ENCODE measurements around the gene PGLYRP4. TPM values are rescaled to one million over a fixed set of nuclear protein-coding genes. Genes with fewer than 3 reads are reported as not detected.

Gene PGLYRP4
- total RNA-seq, 1 donor from 2014 or later, result not detected

DNA sequence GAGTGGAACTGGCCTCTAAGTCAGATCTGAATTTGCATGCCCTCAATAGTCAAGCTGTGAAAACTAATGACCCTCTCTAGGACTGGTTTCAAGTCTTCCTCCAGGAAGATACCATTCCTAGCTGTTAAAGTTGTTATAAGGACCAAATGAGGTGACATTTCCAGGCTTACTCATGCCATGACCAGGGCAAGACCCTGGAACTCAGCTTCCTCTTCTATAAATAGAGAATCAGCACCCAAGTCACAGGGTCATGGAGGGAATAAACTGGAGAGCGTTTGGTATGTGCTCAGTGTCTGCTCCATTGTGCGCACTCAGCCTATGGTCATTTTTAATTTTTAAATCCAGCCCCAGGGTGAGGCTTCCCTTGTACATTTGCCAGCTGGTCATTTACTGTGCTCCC, 11.5 kb upstream of the PGLYRP4 start:
- TF ChIP-seq, protein P1, sequence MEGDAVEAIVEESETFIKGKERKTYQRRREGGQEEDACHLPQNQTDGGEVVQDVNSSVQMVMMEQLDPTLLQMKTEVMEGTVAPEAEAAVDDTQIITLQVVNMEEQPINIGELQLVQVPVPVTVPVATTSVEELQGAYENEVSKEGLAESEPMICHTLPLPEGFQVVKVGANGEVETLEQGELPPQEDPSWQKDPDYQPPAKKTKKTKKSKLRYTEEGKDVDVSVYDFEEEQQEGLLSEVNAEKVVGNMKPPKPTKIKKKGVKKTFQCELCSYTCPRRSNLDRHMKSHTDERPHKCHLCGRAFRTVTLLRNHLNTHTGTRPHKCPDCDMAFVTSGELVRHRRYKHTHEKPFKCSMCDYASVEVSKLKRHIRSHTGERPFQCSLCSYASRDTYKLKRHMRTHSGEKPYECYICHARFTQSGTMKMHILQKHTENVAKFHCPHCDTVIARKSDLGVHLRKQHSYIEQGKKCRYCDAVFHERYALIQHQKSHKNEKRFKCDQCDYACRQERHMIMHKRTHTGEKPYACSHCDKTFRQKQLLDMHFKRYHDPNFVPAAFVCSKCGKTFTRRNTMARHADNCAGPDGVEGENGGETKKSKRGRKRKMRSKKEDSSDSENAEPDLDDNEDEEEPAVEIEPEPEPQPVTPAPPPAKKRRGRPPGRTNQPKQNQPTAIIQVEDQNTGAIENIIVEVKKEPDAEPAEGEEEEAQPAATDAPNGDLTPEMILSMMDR (IDR thresholded peaks at IDR 0.05; ENCODE audit: unreplicated experiment), result no peak
- Mint-ChIP-seq H3K36me3 (ENCODE audit: insufficient read depth) (no peaks in the 10 kb centered on the region), H3K27me3 (peaks cover 10% of the 10 kb centered on the region), H3K27ac (no peak overlapping the region), H3K9me3 (ENCODE audit: low read depth) (no peaks in the 10 kb centered on the region), H3K4me1 (ENCODE audit: low read depth) (peaks cover 4% of the 10 kb centered on the region), H3K4me3 (ENCODE audit: low read depth) (no peak overlapping the region)
- DNase-seq (ENCODE audit: low spot score, unreplicated experiment), result no peak

DNA sequence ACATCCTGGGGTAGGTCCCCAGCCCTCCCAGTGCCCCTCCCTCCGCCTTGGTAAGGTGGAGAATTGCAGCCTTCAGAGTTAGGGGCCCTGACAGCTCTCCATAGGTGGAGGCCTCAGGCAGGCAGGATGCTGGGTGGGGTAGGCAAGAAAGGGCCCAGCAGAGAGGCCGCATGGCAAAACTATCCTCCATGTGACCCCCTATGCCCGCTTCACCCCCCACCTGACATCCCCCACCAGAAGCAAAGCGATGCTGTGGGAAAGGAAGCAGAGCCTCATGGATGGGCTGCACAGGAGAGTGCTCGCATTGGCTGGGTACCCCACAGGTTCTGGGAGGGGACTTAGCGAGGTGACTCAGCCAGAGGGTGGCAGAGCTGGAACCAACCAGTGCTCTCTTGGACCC, 10.6 kb upstream of the PGLYRP4 start:
- H3K4me3 Mint-ChIP-seq (ENCODE audit: low read depth), result no peak overlapping the region
- TF ChIP-seq, protein P1 (IDR thresholded peaks at IDR 0.05; ENCODE audit: unreplicated experiment), result no peak
- H3K27me3 Mint-ChIP-seq, result peaks cover 10% of the 10 kb centered on the region
- H3K36me3 Mint-ChIP-seq (ENCODE audit: insufficient read depth), result no peaks in the 10 kb centered on the region
- no peaks in the 10 kb centered on the region for H3K9me3 Mint-ChIP-seq (ENCODE audit: low read depth)
- no peak overlapping the region for H3K27ac Mint-ChIP-seq
- peaks cover 4% of the 10 kb centered on the region for H3K4me1 Mint-ChIP-seq (ENCODE audit: low read depth)
- DNase-seq (ENCODE audit: low spot score, unreplicated experiment), result no peak

DNA sequence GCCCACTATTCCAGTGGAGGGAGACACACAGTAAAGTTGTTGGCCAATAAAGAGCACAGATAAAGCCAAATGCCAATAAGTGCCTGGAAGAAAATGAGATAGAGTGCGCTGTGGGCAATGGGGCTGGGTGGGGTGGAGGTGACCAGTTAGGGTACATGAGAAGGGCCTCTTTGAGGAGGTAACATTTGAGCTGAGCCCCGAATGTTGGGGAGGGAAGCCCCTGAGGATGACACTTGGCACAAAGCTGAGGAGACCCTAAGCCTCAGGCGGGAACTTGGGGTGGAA, 10.0 kb upstream of the PGLYRP4 start:
- no peaks in the 10 kb centered on the region for H3K36me3 Mint-ChIP-seq (ENCODE audit: insufficient read depth)
- H3K9me3 Mint-ChIP-seq (ENCODE audit: low read depth), result no peaks in the 10 kb centered on the region
- H3K27me3 Mint-ChIP-seq, result peaks cover 10% of the 10 kb centered on the region
- no peak overlapping the region for H3K27ac Mint-ChIP-seq
- no peak for DNase-seq (ENCODE audit: low spot score, unreplicated experiment)
- TF ChIP-seq, protein P1 (IDR thresholded peaks at IDR 0.05; ENCODE audit: unreplicated experiment), result no peak
- no peak overlapping the region for H3K4me3 Mint-ChIP-seq (ENCODE audit: low read depth)
- peaks cover 4% of the 10 kb centered on the region for H3K4me1 Mint-ChIP-seq (ENCODE audit: low read depth)

DNA sequence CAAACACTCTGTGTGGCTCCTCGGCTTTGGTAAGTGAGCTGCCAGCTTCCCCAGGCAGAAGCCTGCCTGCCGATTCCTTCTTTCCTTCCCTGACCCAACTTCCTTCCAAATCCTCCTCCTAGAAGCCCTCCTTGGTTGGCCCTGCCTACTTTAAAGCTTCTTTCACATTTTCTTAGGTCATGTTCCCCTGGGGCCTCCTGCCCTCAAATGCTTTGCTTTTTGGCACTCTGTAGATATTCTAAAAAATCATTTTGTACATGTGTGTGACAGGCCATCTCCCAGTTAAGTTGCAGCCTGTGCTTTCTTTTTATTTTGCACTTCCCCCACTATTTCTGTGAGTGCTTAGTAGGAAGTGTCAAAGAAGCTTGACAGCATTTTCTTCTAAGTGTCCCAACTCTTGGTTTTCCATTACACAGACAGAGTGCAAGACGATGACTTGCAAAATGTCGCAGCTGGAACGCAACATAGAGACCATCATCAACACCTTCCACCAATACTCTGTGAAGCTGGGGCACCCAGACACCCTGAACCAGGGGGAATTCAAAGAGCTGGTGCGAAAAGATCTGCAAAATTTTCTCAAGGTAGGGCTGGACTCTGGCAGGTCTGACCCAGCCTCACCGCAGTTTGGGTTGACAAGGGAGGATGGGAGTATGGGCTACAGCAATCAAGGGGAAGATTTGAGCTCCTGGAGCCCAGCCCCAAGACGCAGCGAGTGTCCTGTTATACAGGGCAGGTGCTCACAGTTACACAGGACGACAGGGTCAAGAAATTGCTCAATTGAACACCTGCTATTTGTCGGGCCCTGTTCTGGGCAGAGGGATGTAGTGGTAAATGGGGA, 9.4 kb upstream of the PGLYRP4 start, which contains the start of gene S100A9:
Gene S100A9, plus strand, starts transcription at position 2 of the 838 bp plus-strand sequence. Its CDS starts 430 bp downstream, at position 432.
- no peak for DNase-seq (ENCODE audit: low spot score, unreplicated experiment)
- no peaks in the 10 kb centered on the region for H3K9me3 Mint-ChIP-seq (ENCODE audit: low read depth)
- H3K4me1 Mint-ChIP-seq (ENCODE audit: low read depth), result peaks cover 1% of the 10 kb centered on the region
- TF ChIP-seq, protein P1 (IDR thresholded peaks at IDR 0.05; ENCODE audit: unreplicated experiment), result no peak
- no peaks in the 10 kb centered on the region for H3K36me3 Mint-ChIP-seq (ENCODE audit: insufficient read depth)
- peaks cover 8% of the 10 kb centered on the region for H3K27me3 Mint-ChIP-seq
- no peak within 1 kb of the TSS for H3K27ac Mint-ChIP-seq
- H3K4me3 Mint-ChIP-seq (ENCODE audit: low read depth), result no peak within 1 kb of the TSS

DNA sequence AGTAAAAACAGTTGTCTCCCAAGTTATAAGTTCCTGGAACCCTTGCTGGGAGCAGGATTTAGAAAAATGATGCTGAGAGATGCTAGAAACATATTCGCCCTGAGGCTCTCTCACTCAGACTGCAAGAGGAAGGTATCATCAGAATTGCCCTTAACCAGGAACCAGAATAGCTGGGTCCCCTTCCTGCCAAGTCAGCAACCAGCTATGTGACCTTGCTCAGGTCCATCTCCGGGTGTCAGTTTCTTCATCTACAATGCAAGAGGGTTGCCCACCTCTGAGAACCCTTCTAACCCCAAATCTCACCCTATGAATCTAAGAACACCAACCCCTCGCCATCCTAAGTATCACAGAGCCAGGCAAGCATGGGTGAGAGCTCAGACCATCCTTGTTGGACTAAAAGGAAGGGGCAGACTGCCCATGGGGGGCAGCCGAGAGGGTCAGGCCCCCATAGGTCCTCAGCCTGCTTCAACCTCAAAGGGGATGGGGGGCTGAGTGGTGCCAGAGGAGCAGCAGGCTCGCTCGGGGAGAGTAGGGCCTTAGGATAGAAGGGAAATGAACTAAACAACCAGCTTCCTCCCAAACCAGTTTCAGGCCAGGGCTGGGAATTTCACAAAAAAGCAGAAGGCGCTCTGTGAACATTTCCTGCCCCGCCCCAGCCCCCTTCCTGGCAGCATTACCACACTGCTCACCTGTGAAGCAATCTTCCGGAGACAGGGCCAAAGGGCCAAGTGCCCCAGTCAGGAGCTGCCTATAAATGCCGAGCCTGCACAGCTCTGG, 8.6 kb upstream of the PGLYRP4 start:
- Mint-ChIP-seq H3K4me1 (ENCODE audit: low read depth) (no peaks in the 10 kb centered on the region), H3K27me3 (peaks cover 8% of the 10 kb centered on the region), H3K27ac (no peak overlapping the region), H3K36me3 (ENCODE audit: insufficient read depth) (no peaks in the 10 kb centered on the region), H3K9me3 (ENCODE audit: low read depth) (no peaks in the 10 kb centered on the region), H3K4me3 (ENCODE audit: low read depth) (no peak overlapping the region)
- TF ChIP-seq, protein P1 (IDR thresholded peaks at IDR 0.05; ENCODE audit: unreplicated experiment), result no peak
- no peak for DNase-seq (ENCODE audit: low spot score, unreplicated experiment)

All from progenitor cell of endocrine pancreas (in vitro differentiated cells).